ENCODE data around the gene COX4I1. TPM values are rescaled to one million over a fixed set of nuclear protein-coding genes. Genes with fewer than 3 reads are reported as not detected.
"Not testable (repeated sequence)": the region's sequence is repeated elsewhere in the genome, so short reads cannot be mapped to it uniquely, and the experiment has no call there.

COX4I1 gene
- total RNA-seq, 1 donor from 2014 or later, result 148 TPM

DNA sequence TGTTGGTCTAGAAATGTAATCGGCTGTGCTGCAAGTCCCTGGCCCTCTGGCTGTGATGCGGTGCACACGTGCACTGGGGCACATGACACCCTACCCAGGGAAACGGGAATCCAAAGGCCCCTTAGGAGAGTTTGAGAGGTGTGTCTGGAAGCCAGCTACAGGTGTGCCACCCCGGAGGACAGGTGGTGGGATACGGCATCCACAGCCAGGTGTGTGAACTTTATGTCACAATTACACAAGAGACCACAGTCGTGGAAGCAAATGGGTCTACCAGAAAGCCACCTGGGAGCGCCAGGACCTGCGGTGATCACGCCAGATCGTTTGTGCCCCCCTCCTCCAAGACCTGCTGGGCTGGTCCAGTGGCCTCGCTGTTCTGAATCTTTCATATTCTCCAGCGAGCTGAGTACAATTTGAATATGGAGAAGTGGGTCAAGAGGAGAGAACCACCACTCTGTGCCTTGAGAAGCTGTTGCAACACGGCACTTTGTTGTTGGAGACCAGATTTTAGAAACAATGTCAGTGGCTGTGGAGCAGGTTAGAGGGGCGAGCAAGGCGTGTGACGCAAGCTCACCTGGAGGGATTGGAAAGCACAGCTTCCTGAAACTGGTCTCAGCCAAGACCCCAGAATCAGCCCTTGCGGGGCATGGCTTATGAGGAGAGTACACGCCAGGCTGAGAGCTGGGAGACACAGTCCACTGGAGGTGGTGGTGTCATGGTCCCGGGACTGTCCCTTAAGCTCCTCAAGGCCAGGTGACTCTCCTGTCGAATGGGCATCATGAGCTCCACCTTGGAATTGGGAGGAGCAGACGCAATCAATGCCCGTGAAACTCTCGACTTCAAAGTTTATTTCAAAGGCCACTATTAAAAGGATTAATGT, 37.4 kb downstream of the COX4I1 start:
- no peaks in the 10 kb centered on the region for H3K4me1 ChIP-seq
- H3K27me3 ChIP-seq, result no peaks in the 10 kb centered on the region
- H3K27ac ChIP-seq, result no peak overlapping the region
- no peak for TF ChIP-seq CTCF (IDR thresholded peaks at IDR 0.05)
- H3K36me3 ChIP-seq, result no peaks in the 10 kb centered on the region
- no peak for DNase-seq (ENCODE audit: low spot score in 2 of 2)
- H3K9me3 ChIP-seq, result no peaks in the 10 kb centered on the region
- no peak overlapping the region for H3K4me3 ChIP-seq
- intact Hi-C loops (cut with DNase I), result no loop called here

DNA sequence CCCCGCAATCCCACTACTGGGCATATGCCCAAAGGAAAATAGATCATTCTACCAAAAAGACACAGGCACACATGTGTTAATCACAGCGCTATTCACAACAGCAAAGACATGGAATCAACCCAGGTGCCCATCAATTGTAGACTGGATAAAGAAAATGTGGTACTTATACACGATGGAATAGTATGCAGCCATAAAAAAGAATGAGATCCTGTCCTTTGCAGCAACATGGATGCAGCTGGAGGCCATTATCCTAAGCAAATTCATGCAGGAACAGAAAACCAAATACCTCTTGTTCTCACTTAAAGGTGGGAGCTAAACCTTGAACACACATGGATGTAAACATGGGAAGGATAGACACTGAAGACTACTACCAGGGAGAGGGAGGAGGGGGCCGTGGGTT, 38.2 kb downstream of the COX4I1 start:
- H3K27me3 ChIP-seq; H3K4me3 ChIP-seq; H3K27ac ChIP-seq; intact Hi-C loops (cut with DNase I); H3K9me3 ChIP-seq; DNase-seq (ENCODE audit: low spot score in 2 of 2); H3K4me1 ChIP-seq; H3K36me3 ChIP-seq: not testable (repeated sequence)

GRCh38 chr16:85838381-85838780, 38.9 kb downstream of the COX4I1 start:
- H3K4me1 ChIP-seq, result no peaks in the 10 kb centered on the region
- no peak for DNase-seq (ENCODE audit: low spot score in 2 of 2)
- no peak overlapping the region for H3K4me3 ChIP-seq
- H3K27me3 ChIP-seq, result no peaks in the 10 kb centered on the region
- H3K36me3 ChIP-seq, result no peaks in the 10 kb centered on the region
- TF ChIP-seq CTCF (IDR thresholded peaks at IDR 0.05), result no peak
- H3K27ac ChIP-seq, result no peak overlapping the region
- intact Hi-C loops (cut with DNase I), result no loop called here
- H3K9me3 ChIP-seq, result no peaks in the 10 kb centered on the region

DNA sequence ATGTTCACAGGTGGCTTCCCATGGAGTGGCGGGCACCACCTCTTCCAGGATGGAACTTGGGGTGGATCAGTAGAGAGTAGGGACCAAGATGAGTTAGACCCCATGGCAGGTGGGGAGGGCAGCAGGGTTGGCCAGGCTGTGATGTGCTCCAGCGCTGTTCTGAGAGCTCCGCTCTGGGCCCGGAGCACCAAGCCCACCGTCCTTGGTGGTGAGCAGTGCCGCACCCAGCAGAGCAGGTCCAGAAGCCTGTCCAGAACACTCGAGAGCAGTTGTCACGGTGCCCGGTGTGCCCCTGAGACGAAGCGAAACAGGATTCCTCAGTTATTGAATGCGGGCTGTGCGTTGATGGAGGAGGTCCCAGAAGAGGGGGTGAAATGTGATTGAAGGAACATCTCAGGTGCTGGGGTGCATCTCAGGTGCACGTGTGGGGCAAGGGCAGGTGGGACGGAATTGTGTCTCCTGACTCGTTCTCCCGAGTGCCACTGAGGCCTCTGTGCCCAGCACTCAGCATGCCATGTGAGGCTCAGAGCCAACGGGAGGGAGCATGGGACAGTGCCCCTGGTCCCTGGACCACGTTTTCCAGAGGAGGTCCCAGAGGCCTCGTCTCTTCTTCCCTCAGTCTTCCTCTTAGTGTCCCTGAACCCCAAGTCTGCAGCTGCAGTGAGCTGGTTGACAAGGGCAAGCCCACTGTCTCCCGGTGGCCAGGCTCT, 39.5 kb downstream of the COX4I1 start:
- H3K4me3 ChIP-seq, result no peak overlapping the region
- H3K27ac ChIP-seq, result no peak overlapping the region
- no peaks in the 10 kb centered on the region for H3K9me3 ChIP-seq
- no peaks in the 10 kb centered on the region for H3K27me3 ChIP-seq
- H3K36me3 ChIP-seq, result no peaks in the 10 kb centered on the region
- no peaks in the 10 kb centered on the region for H3K4me1 ChIP-seq
- no peak for TF ChIP-seq CTCF (IDR thresholded peaks at IDR 0.05)
- no peak for DNase-seq (ENCODE audit: low spot score in 2 of 2)
- intact Hi-C loops (cut with DNase I), result no loop called here

DNA sequence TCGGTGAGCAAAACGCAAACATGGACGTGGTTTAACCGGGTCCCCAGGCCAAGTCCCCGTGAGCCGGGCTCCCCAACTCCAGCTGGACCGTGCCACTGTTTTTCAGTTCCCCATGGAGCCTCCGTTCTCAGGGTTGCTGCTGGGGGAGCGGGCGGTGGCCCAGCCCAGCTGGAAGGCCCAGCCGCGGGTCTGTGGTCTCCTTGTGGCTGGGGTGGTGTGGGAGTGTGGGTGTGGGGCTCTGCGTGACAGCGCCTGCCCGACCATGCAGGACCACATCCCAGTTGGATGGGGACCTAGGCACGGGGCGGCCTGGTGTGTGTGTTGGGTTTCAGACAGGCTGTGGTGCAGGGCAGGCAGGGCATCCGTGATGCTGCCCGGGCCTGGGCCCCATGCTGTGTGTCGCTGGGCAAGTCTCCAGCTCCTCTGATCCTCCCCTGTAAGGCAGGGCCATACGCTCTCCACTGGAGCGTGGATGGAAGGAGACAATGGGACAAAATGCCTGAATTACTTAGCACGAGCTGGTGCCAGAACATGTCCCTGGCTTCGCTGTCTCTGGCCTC, 40.3 kb downstream of the COX4I1 start:
- TF ChIP-seq CTCF (IDR thresholded peaks at IDR 0.05), result no peak
- H3K4me1 ChIP-seq, result no peaks in the 10 kb centered on the region
- intact Hi-C loops (cut with DNase I), result no loop called here

DNA sequence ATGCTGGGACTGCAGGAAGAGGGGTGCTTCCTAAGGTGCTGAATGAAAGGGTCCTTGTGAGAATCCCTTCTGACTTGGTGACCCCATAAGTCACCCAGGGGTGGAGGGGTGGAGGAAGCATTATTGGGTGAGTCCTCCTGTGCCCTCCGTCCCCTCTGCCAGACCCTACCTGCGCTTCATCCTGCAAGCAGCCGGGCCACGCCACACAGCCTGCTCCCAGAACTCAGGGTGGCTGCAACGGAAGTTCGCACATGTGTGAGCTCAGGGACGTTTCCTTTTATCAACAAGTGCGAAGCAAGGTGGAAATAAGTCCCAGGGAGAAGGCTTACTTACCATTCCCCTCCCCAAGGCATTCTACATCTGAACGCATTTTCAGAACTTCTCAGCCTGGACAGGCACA, 40.9 kb downstream of the COX4I1 start:
- H3K36me3 ChIP-seq, result no peaks in the 10 kb centered on the region
- no peaks in the 10 kb centered on the region for H3K9me3 ChIP-seq
- H3K4me1 ChIP-seq, result no peaks in the 10 kb centered on the region
- no peaks in the 10 kb centered on the region for H3K27me3 ChIP-seq
- no peak overlapping the region for H3K27ac ChIP-seq
- H3K4me3 ChIP-seq, result no peak overlapping the region
- intact Hi-C loops (cut with DNase I), result no loop called here
- no peak for TF ChIP-seq CTCF (IDR thresholded peaks at IDR 0.05)
- no peak for DNase-seq (ENCODE audit: low spot score in 2 of 2)

More for the DNA sequence above, 40.3 kb downstream of the COX4I1 start:
- no peak overlapping the region for H3K4me3 ChIP-seq
- H3K27ac ChIP-seq, result no peak overlapping the region
- no peak for DNase-seq (ENCODE audit: low spot score in 2 of 2)
- no peaks in the 10 kb centered on the region for H3K36me3 ChIP-seq
- no peaks in the 10 kb centered on the region for H3K9me3 ChIP-seq
- H3K27me3 ChIP-seq, result no peaks in the 10 kb centered on the region

Data from ascending aorta (tissue), 2 donors.